MM.1S (cell line): Measurements from ENCODE around the gene DUS3L.

ENCODE experiments used
- DNase-seq: peaks from one replicate; pipeline ENCODE4 v3.0.0-alpha.2; 2015
- H2AFZ ChIP-seq: fragments of 300-600 bp; sonication (generic); 2 replicates; pipeline ENCODE4 v1.6.0; 2016; ENCODE audit warnings: antibody characterized with exemption, low read length
- H3F3A ChIP-seq: fragments of 300-600 bp; sonication (generic); 2 replicates; pipeline ENCODE4 v1.6.1; 2016; ENCODE audit warnings: mild to moderate bottlenecking, antibody characterized with exemption, low read length, moderate library complexity, mixed read lengths; ENCODE audit not compliant: insufficient read depth
- H3K27ac ChIP-seq: fragments of 300-600 bp; sonication (generic); 2 replicates; pipeline ENCODE4 v1.5.1; 2016; ENCODE audit warnings: mild to moderate bottlenecking, low read length
- H3K27me3 ChIP-seq: fragments of 300-600 bp; sonication (generic); replicated peaks from 2 replicates; pipeline ENCODE4 v1.6.0; 2016; ENCODE audit warnings: low read length; ENCODE audit not compliant: insufficient read depth
- H3K36me3 ChIP-seq: fragments of 300-600 bp; sonication (generic); replicated peaks from 2 replicates; pipeline ENCODE4 v1.6.1; 2016; ENCODE audit warnings: mild to moderate bottlenecking, low read length, mixed read lengths; ENCODE audit not compliant: insufficient read depth
- H3K4me1 ChIP-seq: fragments of 300-600 bp; sonication (generic); 2 replicates; pipeline ENCODE4 v1.6.1; 2016; ENCODE audit warnings: low read length, mixed read lengths
- H3K4me2 ChIP-seq: fragments of 300-600 bp; sonication (generic); 2 replicates; pipeline ENCODE4 v1.6.0; 2016; ENCODE audit warnings: low read depth, low read length
- H3K4me3 ChIP-seq: fragments of 300-600 bp; sonication (generic); 2 replicates; pipeline ENCODE4 v1.5.1; 2016; ENCODE audit warnings: low read length, mixed read lengths
- H3K79me2 ChIP-seq: fragments of 300-600 bp; sonication (generic); 2 replicates; pipeline ENCODE4 v1.6.1; 2016; ENCODE audit warnings: mixed run types, low read length, mixed read lengths
- H3K9ac ChIP-seq: fragments of 300-600 bp; sonication (generic); 2 replicates; pipeline ENCODE4 v1.6.1; 2016; ENCODE audit warnings: low read length, mixed read lengths
- H3K9me2 ChIP-seq: fragments of 300-600 bp; sonication (generic); replicated peaks from 2 replicates; pipeline ENCODE4 v1.6.1; 2016; ENCODE audit warnings: mild to moderate bottlenecking, low read length, mixed read lengths; ENCODE audit not compliant: insufficient read depth
- H3K9me3 ChIP-seq: fragments of 300-600 bp; sonication (generic); replicated peaks from 2 replicates; pipeline ENCODE4 v1.6.1; 2016; ENCODE audit warnings: mild to moderate bottlenecking, low read length, mixed read lengths; ENCODE audit not compliant: insufficient read depth
- H4K20me1 ChIP-seq: fragments of 300-600 bp; sonication (generic); 2 replicates; pipeline ENCODE4 v1.6.1; 2016; ENCODE audit warnings: mild to moderate bottlenecking, low read length, moderate library complexity, mixed read lengths; ENCODE audit not compliant: insufficient read depth
- EZH2 ChIP-seq: fragments of 300-600 bp; sonication (generic); optimal IDR thresholded peaks from 2 replicates; pipeline ENCODE3; 2017; ENCODE audit warnings: low read depth, mild to moderate bottlenecking, antibody characterized with exemption, low read length, mixed read lengths
- EZH2phosphoT487 ChIP-seq: fragments of 300-600 bp; sonication (generic); IDR thresholded peaks from 2 replicates; pipeline ENCODE4 v1.6.1; 2018; ENCODE audit warnings: antibody characterized with exemption, low read length
- TF ChIP-seq, protein P1 (sequence below): fragments of 300-600 bp; sonication (generic); IDR thresholded peaks from 2 replicates; pipeline ENCODE4 v1.5.1; 2016; ENCODE audit warnings: antibody characterized with exemption, low read length, mixed read lengths

DUS3L gene

DNA sequence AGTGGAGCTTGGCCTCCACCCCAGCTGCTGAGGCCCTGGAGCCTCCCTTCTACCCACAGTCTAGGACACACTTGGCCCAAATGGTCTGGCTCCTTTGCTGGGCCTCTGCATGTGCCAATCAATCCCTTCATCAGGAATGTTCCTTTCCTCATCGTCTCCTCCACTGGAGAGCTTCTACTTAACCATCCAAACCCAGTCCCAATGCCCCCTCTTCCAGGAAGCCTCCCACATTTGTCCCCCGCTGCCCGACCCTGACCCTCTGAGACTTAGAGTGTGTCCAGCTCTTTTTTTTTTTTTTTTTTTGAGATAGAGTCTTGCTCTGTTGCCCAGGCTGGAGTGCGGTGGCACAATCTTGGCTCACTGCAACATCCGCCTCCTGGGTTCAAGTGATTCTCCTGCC is 2.5 kb downstream of the DUS3L start:
- Histone ChIP-seq H2AFZ (no peak overlapping the region), H4K20me1 (no peaks in the 10 kb centered on the region), H3K27me3 (peaks cover 38% of the 10 kb centered on the region), H3K36me3 (no peaks in the 10 kb centered on the region), H3K9me3 (no peaks in the 10 kb centered on the region), H3K79me2 (peaks cover 16% of the 10 kb centered on the region), H3K9ac (no peak overlapping the region), H3K9me2 (no peaks in the 10 kb centered on the region), H3F3A (no peaks in the 10 kb centered on the region), H3K4me3 (no peak overlapping the region), H3K4me2 (no peak overlapping the region), H3K27ac (no peak overlapping the region), H3K4me1 (no peaks in the 10 kb centered on the region; the same call in 1 of the 2 replicates)
- TF ChIP-seq EZH2phosphoT487 (no peak), EZH2 (no peak)
- TF ChIP-seq, protein P1, sequence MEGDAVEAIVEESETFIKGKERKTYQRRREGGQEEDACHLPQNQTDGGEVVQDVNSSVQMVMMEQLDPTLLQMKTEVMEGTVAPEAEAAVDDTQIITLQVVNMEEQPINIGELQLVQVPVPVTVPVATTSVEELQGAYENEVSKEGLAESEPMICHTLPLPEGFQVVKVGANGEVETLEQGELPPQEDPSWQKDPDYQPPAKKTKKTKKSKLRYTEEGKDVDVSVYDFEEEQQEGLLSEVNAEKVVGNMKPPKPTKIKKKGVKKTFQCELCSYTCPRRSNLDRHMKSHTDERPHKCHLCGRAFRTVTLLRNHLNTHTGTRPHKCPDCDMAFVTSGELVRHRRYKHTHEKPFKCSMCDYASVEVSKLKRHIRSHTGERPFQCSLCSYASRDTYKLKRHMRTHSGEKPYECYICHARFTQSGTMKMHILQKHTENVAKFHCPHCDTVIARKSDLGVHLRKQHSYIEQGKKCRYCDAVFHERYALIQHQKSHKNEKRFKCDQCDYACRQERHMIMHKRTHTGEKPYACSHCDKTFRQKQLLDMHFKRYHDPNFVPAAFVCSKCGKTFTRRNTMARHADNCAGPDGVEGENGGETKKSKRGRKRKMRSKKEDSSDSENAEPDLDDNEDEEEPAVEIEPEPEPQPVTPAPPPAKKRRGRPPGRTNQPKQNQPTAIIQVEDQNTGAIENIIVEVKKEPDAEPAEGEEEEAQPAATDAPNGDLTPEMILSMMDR: no peak
- no peak for DNase-seq

DNA sequence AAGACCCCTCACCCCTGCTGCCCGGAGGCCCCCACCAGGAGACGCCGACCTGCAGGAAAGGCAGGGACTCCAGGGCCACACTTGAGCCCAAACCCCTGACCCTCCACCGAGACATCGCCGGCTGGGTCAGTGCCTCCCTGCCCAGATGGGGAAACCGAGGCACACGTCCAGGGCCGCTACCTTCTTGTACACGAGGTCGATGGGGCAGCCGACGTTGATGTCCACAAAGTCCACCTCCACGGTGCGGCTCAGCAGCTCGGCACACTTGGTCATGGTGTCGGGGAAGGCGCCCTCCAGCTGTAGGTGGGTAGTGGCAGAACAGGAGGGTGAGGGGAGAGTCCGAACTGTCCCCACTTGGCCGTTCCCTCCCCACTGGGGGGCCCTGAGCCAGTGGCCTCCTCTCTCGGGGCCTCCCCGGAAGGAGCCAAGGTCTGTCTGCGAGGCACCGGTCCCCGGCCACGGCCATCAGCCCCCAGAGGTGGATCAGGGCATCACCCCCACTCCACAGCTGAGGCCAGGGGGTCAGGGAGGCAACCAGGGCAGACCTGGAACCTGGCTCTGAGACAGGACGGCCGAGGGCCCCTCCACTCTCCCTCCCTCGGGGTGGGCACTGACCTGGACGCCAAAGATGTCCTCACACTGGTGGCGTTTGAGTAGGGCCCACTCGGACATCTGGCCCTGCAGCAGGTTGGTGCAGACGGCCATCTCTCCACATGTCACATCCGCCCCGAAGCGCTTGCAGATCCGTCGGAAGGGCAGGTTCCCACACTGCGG is 3.4 kb downstream of the DUS3L start:
- Histone ChIP-seq H3K4me1 (no peaks in the 10 kb centered on the region; the same call in 1 of the 2 replicates), H3F3A (no peaks in the 10 kb centered on the region), H3K9ac (no peak overlapping the region), H3K9me3 (no peaks in the 10 kb centered on the region), H3K79me2 (peaks cover 16% of the 10 kb centered on the region), H3K4me2 (no peak overlapping the region), H3K9me2 (no peaks in the 10 kb centered on the region), H3K4me3 (no peak overlapping the region), H3K36me3 (no peaks in the 10 kb centered on the region), H4K20me1 (no peaks in the 10 kb centered on the region), H3K27ac (no peak overlapping the region), H2AFZ (no peak overlapping the region), H3K27me3 (peaks cover 42% of the 10 kb centered on the region)
- TF ChIP-seq, protein P1: no peak
- no peak for TF ChIP-seq EZH2
- no peak for TF ChIP-seq EZH2phosphoT487
- DNase-seq: no peak

DNA sequence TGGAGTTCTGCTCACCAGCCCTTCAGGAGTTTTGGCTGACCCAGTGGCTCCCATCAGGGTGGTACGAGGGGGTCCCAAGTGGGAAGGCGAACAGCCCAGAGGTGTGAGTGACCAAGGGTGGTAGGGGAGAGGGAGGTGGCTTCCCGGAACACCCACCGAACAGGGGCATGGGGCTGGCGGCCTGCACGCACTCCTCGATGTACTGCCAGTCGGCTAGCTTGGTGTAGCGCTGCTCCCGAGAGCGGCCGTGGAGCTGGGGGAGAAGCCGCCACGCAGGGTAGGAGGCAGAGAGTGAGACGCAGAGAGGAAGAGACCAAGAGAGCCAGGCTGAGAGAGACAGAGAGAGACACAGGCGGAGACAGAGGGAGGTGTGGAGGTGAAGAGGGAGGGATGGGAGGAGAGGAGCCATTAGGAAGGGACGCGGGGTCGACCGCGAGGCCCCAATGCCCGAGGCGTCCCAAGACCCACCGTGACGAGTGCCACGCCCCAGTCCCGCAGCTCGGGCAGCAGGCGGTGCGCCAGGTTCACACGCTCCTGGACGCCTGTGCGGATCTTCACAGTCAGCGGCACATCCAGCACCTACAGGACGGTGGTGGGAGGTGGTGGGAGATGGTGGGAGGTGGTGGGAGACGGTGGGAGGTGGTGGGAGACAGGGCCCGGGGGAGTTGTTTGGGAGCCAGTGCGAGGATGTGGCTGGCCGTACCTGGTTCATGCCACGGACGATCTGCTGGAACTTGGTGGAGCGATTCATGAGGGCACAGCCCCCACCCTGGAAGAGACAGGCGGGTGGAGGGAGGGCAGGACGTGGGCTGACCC is 4.2 kb downstream of the DUS3L start:
- TF ChIP-seq EZH2: no peak
- TF ChIP-seq, protein P1: no peak
- TF ChIP-seq EZH2phosphoT487: no peak
- Histone ChIP-seq H3K4me2 (no peak overlapping the region), H3K27me3 (peaks cover 49% of the 10 kb centered on the region), H3K4me3 (no peak overlapping the region), H3K9me2 (no peaks in the 10 kb centered on the region), H3K36me3 (no peaks in the 10 kb centered on the region), H3K9ac (no peak overlapping the region), H3K27ac (no peak overlapping the region), H3K9me3 (no peaks in the 10 kb centered on the region), H3K79me2 (peaks cover 16% of the 10 kb centered on the region), H3K4me1 (no peaks in the 10 kb centered on the region; the same call in 1 of the 2 replicates), H2AFZ (no peak overlapping the region), H4K20me1 (no peaks in the 10 kb centered on the region), H3F3A (no peaks in the 10 kb centered on the region)
- DNase-seq: no peak
